ENCODE data around the gene UBE2R2.
A peak's percentile ranks its signal among the peaks of the same experiment; 100 is the strongest.
"Not testable (repeated sequence)": the region's sequence is repeated elsewhere in the genome, so short reads cannot be mapped to it uniquely, and the experiment has no call there.

UBE2R2 gene, protein sequence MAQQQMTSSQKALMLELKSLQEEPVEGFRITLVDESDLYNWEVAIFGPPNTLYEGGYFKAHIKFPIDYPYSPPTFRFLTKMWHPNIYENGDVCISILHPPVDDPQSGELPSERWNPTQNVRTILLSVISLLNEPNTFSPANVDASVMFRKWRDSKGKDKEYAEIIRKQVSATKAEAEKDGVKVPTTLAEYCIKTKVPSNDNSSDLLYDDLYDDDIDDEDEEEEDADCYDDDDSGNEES

DNA sequence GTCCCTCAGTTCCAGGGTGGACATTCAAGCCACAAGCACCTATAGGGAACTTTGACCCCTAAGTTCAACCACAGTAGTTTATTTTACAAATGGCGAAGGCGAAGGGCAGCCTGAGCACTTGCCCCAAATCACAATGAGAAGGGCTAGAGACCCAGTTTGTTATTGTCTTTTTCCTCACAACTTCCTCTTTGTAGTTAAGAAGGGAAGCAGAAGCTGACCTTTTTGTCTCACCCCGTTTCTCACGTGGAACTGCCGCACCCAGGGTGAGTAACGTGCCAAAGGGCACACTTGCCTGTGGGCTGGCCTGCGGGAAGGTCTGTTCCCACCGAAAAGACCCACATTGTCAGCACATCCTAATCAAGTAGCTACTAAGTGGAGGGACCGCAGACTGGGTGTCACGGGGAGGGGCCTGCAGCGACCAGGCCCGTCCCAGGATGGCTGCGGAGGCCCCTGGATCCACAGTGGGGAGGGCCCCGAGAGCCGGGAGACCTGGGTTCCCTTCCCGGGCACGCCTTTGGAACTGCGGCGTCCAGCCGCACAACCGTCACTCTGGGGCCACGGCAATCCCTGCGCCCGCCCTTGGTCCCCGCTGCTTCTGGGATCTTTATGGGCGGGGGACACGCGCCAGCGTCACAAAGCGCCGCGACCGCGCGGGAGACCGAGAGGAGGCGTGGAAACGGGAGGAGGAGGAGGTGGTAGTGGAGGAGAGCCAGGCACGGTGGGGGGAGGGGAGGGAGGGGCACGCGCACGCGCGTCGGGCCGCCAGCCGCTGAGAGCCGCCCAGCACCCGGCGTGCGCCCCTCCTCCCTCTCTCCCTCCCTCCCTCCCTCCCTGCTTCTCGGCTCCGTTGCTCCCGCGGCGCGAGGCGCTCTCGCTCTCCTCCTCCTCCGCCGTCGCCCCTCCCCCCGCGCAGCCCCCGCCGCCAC lies at the start of gene UBE2R2:
Gene UBE2R2, plus strand, starts transcription at position 834 of the 926 bp plus-strand sequence. CDS start 598 bp downstream, outside the sequence.
- peak; percentile 91 for DNase-seq (ENCODE audit: low spot score)

DNA sequence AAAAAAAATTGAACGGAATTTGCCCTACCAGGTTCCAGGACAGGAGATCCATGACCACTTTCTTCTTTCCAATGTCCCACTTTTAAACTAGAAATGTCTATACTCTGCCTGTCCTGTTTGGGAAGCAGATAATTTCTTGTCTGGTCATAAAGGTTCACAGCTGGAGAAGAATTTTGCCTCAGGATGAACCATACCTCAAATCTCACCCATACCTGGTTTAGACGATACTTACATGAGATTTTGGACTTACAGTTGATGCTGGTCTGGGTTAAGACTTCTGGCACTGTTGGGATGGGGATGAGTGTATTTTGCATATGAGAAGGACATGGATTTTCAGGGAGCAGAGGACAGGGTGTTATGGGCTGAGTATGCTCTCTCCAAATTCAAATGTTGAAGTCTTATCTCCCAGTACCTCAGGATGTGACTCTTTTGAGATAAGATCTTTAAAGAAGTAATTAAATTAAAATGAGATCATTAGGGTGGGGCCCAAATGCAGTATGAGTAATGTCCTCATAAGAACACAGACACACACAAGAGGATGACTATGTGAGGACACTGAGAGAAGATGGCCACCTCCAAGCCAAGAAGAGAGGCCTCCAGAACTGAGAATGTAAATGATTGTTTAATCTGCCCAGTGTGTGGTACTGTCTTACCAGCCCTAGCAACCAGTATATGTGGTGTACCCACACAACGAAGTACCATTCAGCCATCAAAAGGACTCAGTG lies 46.6 kb upstream of the UBE2R2 start:
- DNase-seq (ENCODE audit: low spot score), result not testable (repeated sequence)

DNA sequence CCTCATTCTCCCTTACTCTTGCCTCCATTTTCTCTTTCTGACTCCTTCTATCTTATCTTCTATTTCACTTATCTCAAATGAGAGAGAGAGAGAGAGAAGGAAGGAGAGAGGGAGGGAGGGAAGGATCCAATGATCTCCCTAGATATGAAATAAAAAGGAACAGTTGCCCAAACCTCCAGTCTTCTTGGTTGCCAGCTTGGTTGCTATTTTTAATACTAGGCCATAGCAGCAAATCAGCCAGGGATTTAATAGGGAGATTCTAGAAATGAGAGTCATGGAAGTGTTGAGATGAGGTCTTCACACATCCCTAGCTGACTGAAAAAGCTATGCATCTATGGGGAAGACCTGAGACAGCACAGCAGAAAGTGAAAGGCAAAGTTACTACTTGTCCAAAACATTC lies 43.8 kb upstream of the UBE2R2 start:
- not testable (repeated sequence) for DNase-seq (ENCODE audit: low spot score)

DNA sequence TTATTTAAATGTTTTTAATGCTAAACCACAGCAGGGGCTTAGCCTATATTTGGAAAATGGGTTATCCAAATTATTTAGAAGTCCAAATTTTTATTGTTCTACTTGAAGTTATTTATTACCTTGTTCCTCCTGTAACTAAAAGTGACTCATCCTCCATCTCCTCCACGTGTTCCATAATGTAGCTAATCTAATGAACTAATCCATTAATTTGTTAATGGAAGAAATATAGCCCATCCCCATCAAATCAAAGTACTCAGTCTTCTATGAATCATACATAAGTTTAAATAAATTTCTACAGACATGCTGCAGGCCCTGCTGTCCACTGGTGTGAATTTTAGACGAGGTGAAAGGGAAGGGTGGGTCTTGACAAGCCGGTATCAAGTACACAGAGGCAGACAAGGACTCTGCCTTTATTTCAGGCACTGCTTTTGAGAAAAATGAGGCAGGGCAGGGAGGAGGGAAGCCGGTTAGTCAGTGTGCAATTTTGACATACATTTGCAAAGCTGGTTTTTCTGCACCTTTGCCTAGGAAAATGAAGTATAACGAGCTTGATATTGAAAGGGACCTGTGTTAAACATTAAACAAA lies 42.8 kb upstream of the UBE2R2 start:
- not testable (repeated sequence) for DNase-seq (ENCODE audit: low spot score)

DNA sequence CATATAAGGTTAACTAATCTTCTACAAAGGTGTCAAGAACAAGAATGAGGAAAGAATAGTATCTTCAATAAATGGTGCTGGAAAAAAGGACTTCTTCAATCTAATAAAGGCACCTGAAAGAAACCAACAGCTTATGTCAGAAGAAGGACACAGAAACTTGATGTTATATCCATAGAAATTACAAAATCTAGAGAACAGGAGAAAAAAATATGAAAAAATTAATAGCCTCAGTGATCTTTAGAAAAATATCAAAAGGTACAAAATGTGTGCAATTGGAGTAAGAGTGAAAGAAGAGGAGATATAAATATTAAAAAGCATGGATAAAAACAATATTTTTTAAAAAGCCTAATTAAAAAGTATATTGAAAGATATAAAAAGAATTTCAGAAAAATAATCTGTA lies 40.4 kb upstream of the UBE2R2 start:
- no peak for DNase-seq (ENCODE audit: low spot score)

DNA sequence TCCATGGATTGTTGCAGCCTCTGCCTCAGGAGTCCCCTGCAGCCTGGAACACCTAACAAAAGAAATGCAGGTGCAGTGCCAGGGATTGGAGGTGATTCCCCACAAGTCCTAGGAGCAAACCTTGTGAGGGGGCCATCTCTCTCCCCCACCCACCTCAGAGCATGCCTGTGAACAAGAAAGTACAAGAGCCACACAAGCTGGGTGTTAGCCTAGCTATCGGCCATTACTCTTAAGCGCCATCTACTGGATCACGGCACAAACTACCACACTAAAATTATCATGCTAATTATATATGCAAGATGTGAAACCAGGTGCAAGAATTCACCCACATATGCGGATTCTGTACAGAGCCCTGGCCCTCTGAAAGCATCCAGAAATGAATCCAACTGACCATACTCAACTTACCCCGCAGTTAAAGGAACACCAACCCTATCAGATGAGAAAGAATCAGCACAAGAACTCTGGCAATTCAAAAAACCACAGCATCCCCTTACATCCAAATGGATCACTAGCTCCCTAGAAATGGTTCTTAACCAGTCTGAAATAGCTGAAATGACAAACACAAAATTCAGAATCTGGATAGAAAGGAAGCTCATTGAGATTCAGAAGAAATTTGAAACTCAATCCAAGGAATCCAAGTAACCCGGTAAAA lies 38.1 kb upstream of the UBE2R2 start:
- DNase-seq (ENCODE audit: low spot score), result peak; percentile 62

DNA sequence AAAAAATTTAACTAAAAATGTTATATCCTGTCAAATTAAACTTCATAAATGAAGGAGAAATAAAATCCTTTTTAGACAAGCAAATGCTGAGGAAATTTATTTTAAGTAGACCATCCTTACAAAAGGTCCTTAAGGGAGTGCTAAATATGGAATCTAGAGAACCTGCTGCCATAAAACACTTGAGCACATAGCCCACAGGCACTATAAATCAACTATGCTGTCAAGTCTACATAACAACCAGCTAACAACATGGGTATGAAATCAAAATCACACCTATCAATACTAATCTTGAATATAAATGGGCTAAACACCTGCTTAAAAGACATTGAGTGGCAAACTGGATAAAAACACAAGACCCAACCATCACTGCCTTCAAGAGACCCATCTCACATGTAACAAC lies 36.7 kb upstream of the UBE2R2 start:
- no peak for DNase-seq (ENCODE audit: low spot score)

DNA sequence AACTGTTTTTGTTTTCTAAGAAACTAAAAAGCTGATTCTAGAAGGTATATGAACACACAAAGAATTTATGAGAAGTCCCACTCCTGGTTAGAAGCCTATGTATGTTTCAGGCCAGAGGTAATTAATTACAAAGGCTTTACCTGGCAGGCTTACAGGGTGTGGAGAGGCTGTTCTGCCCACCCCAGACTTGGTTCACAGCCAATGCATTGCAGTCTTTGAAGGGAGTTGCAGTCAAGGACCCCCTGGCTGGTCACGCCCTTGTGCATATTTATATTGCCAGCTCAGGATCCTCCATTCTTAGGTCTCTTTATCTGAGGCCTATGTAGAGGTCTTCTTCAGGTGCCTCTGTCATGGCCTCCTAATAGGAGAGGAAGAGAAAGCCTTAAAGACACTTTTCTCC lies 35.2 kb upstream of the UBE2R2 start:
- DNase-seq (ENCODE audit: low spot score), result no peak

DNA sequence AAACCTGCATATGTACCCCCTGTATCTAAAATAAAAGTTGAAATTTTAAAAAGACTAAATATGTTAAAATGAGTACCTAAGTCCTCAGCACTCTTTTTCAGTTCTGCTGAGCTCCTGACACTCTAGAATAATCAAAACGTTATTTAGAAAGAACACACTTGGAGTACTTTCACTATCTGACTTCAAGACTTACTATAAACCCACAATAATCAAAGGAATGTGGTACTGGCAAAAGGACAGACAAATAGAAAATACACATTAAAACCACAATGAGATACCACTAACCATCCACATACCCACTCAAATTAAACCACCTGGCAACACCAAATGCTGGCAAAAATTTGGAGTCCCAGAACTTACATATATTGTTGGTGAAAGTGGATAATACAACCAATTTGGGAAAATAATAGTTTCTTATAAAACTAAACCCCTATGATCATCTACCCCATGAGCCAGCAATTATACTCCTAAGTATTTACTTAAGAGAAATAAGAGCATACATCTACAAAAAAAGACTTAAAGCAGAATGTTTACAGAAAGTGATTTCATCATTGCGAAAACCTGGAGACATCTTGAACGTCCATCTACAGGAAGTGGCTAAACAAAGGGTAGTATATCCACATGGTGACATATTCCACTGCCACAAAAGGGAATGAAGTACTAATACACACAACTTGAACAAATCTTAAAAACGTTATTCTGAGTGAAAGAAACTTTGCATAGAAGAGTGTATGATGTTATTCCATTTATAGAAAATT lies 34.4 kb upstream of the UBE2R2 start:
- DNase-seq (ENCODE audit: low spot score), result no peak

DNA sequence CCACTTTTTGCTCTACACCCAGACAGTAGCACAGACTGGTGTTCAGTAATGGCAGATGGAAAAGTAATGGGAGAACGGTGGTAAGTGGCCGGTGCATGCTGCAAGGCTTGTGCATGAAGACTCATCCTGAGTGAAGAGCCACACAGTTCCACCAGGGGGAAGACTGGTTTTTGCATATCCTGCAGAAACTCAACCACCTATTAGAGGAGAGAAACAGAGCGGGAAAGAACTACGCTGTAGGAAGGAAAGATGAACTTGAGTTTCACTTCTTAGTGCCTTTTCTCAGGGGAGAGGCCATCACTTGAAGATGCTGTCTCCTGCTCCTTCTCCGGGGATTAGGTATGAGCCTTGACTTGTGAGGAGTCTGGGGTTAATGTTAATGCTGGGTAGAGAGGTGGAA lies 31.0 kb upstream of the UBE2R2 start:
- no peak for DNase-seq (ENCODE audit: low spot score)

DNA sequence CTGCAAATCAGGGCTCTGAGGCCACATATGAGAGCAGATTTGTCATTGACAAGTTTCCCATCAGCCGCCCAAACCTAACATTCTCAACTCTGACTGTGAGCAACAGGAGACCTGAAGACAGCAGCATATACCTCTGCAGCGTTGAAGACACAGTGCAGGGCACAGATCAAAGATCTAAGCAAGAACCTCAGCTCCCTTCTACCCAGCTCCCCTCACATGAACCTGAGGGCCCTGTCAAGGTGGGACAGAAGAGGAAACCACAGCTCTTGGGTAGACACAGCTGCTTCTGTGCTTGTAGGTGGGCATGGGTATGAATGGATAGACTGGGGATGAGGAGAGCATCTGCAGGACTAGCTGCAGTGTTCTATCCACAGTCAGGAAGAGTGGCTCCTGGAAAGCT lies 30.3 kb upstream of the UBE2R2 start:
- no peak for DNase-seq (ENCODE audit: low spot score)

DNA sequence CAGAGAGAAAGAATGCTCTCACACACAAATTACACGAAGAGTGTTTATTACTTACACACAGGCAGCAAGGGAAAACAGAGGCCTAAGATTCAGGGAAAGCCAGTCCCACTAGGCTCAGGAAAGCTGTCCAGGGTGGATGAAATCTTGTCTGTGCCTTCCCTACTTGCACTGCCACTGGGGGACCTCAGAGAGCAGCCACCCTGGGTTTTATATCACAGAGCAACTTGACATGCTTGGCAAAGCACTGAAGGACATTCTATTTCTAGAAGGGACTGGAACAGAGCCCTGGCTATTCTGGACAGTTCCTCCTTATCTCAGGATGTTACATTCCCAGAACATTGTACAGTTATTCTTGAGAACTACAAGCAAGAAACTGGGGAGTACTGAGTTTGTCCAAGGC lies 29.1 kb upstream of the UBE2R2 start:
- DNase-seq (ENCODE audit: low spot score), result no peak

DNA sequence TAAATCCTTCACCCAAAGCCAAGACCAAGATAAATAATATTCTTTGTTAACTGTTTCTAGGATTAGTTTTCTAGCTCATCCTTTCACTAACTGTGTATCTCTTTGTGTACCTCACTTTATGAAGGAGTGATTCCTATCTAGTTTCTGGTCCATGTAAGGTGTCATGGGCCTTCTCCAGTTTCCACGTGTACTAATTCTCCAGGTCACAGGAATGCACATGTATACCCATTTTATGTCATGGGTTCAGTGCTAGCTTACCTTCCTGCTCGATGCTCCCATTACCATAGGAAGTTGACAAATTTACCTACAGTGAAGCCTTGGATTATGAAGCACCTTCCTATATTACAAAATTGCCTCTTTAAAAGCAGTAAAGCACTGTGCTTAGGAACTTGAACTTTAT lies 27.5 kb upstream of the UBE2R2 start:
- DNase-seq (ENCODE audit: low spot score), result not testable (repeated sequence)

DNA sequence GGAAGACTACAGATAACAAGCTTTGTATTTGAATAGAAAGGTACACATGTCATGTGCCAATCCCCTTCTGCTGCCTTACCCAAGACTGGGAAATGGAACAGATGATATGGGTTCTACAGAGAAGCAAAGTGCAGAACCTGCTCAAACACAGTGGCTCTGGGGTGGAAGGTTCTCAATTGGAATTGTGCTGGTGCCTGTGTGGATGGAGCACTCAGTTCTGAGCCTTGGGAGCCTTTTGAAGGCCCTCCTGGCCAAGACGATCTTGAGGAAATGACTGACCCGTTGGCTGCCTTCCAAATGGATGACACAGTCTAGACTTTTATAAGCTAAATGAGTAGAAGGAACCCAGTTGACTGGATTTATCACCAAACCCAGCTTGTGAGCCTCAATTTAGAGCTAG lies 25.8 kb upstream of the UBE2R2 start:
- no peak for DNase-seq (ENCODE audit: low spot score)

DNA sequence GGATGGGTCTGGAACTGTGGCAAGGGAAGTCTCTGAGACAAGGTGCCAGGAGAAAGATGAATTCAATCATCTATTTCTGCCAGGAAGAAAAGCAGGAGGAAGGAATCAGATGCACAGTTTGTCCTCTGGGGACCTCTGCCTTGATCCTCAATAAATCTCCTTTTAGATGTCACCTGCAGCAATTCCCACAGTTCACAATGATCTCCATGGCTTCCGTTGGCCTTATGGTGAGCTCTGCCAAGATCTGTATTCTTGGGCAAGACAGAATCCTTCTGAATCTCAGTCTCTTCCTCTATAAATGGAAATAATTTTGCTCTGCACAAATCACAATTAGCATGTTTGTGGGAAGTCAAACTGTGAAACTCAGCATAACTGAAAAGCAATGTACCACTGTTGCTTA lies 23.5 kb upstream of the UBE2R2 start:
- DNase-seq (ENCODE audit: low spot score), result not testable (repeated sequence)

DNA sequence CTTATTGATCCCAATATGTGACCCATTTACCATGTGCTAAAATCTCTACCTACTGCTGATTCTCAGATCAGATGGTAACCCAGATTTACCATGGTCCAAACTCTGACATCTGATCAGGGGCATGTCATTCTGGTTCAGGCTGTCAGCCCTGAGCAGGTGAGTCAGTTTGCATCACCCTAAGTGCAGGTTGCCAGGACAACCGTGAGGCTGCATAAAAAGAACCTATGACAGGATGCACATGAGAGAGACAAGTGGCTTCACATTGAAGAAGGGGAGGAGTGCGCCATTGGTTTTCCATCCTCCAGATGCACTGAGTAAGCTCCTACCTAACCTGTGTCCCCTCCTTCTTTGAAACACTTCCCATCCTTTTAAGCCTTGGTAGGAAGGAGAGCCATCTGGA lies 22.4 kb upstream of the UBE2R2 start:
- peak; percentile 28 for DNase-seq (ENCODE audit: low spot score)

DNA sequence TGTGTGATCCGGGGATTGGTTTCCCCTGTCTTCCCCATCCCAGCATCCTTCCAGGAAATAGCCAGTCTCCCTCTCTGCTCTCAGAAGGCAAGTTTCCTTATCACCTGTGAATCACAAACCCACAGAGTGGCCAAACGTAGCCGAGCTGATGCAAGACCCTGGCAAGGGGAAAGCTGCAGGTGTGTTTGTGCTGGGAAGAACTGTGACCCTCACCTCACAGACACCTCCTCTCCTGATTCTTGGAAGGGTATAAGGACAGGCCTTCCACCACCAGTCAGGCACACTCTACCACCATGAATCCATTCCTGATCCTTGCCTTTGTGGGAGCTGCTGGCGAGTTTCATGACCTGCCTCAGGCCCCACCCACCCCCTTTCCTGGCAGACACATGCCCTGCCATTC lies 21.7 kb upstream of the UBE2R2 start, which contains the start of gene PRSS3:
Gene PRSS3, plus strand, starts transcription at position 281 of the 400 bp plus-strand sequence. Its CDS starts 13 bp downstream, at position 294.
- peak; percentile 67 for DNase-seq (ENCODE audit: low spot score)

DNA sequence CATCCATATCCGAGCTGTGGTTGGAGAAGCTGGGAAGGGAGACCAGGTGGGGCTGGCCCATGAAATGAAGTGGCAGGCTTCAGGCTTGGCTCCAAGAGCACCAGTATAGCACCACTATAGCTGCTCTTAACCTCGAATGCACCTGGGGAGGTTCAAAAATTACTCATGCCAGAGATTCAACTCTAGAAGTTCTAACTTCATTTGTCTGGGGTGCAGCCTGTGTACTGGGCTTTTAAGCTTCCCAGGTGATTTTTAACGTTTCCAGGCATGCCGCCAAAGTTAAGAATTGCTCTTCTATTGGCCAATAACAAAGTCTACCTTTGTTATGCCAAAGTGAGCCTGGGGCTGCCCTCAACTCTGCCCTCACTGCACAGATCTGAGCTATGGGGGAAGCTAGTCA lies 21.1 kb upstream of the UBE2R2 start:
- no peak for DNase-seq (ENCODE audit: low spot score)

DNA sequence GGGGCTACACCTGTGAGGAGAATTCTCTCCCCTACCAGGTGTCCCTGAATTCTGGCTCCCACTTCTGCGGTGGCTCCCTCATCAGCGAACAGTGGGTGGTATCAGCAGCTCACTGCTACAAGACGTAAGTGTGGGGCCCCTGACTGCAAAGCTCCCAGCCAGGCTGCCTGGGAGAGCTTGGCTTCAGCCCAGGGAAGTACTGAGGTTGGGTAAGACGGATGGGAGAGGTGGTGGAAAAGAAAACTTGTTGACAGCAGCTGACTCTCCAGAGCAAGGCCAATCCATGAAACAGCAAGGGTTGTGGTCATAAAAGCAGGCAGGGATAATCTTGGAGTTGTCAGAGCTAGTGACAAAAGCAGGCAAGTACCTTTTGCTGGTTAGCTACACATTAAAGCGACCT lies 20.3 kb upstream of the UBE2R2 start:
- DNase-seq (ENCODE audit: low spot score), result not testable (repeated sequence)

DNA sequence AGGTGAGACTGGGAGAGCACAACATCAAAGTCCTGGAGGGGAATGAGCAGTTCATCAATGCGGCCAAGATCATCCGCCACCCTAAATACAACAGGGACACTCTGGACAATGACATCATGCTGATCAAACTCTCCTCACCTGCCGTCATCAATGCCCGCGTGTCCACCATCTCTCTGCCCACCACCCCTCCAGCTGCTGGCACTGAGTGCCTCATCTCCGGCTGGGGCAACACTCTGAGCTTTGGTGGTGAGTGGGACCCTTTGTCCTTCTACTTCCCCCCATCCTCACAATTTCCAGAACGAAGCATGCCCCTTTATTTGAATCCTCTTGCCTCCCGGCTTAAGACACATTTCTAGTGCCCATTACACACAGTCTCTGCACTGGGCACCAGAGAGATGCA lies 19.1 kb upstream of the UBE2R2 start:
- DNase-seq (ENCODE audit: low spot score), result no peak

DNA sequence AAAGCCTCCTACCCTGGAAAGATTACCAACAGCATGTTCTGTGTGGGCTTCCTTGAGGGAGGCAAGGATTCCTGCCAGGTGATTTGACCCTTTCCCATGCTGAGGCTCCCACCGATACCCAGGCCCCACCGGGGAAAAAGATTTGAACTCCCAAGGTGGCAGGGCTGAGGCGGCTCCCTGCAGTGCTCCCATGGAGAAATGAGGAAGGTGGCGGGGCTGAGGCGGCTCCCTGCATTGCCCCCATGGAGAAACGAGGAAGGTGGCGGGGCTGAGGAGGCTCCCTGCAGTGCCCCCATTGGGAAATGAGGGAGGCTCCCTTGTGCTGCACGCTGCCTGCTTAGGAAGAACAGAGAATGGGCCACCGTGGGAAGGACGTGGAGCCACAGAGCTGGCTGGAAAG lies 18.4 kb upstream of the UBE2R2 start:
- no peak for DNase-seq (ENCODE audit: low spot score)

All from SW480 (cell line).